Neutrophil (primary cell): ENCODE data around the gene DENND1C.

Experiments
- H3K27ac ChIP-seq: fragments of 200-600 bp; sonication (generic); 2 replicates; pipeline ENCODE4 v1.5.1; 2016; ENCODE audit warnings: mild to moderate bottlenecking, moderate library complexity
- H3K27me3 ChIP-seq: fragments of 200-600 bp; sonication (generic); 2 replicates; pipeline ENCODE4 v1.6.0; 2016; ENCODE audit warnings: mild to moderate bottlenecking
- H3K36me3 ChIP-seq: fragments of 200-600 bp; sonication (generic); 2 replicates; pipeline ENCODE4 v1.5.1; 2017
- H3K4me1 ChIP-seq, 2 experiments: fragments of 200-600 bp in 1 of 2; sonication (generic) in 1 of 2; 1 replicate in 1 of 2; 2 replicates in 1 of 2; pipeline versions ENCODE4 v1.5.1 to v1.6.1; 2013 to 2016; ENCODE audit warnings: low read depth in 1 of 2, low read length in 1 of 2, mild to moderate bottlenecking in 1 of 2, moderate library complexity in 1 of 2; ENCODE audit not compliant: control insufficient read depth in 1 of 2, insufficient read depth in 1 of 2
- H3K4me3 ChIP-seq, 2 experiments: fragments of 200-600 bp in 1 of 2; sonication (generic) in 1 of 2; 1 replicate in 1 of 2; 2 replicates in 1 of 2; pipeline ENCODE4 v1.5.1; 2013 to 2016; ENCODE audit warnings: low read depth in 1 of 2, low read length in 1 of 2, mild to moderate bottlenecking in 1 of 2, moderate library complexity in 1 of 2
- H3K9me3 ChIP-seq: fragments of 200-600 bp; sonication (generic); 2 replicates; pipeline ENCODE4 v1.5.1; 2016
- TF ChIP-seq, protein P1 (sequence below): fragments of 200-600 bp; sonication (generic); IDR thresholded peaks from 2 replicates; pipeline ENCODE4 v1.5.1; 2016; ENCODE audit warnings: antibody characterized with exemption

Gene DENND1C

GRCh38 chr19:6450166-6450565 lies 31.4 kb downstream of the DENND1C start:
- TF ChIP-seq, protein P1, sequence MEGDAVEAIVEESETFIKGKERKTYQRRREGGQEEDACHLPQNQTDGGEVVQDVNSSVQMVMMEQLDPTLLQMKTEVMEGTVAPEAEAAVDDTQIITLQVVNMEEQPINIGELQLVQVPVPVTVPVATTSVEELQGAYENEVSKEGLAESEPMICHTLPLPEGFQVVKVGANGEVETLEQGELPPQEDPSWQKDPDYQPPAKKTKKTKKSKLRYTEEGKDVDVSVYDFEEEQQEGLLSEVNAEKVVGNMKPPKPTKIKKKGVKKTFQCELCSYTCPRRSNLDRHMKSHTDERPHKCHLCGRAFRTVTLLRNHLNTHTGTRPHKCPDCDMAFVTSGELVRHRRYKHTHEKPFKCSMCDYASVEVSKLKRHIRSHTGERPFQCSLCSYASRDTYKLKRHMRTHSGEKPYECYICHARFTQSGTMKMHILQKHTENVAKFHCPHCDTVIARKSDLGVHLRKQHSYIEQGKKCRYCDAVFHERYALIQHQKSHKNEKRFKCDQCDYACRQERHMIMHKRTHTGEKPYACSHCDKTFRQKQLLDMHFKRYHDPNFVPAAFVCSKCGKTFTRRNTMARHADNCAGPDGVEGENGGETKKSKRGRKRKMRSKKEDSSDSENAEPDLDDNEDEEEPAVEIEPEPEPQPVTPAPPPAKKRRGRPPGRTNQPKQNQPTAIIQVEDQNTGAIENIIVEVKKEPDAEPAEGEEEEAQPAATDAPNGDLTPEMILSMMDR: no peak
- H3K9me3 ChIP-seq: no peaks in the 10 kb centered on the region
- no peak overlapping the region for H3K4me3 ChIP-seq
- no peaks in the 10 kb centered on the region for H3K4me1 ChIP-seq
- no peaks in the 10 kb centered on the region for H3K36me3 ChIP-seq
- H3K27me3 ChIP-seq: no peaks in the 10 kb centered on the region
- no peak overlapping the region for H3K27ac ChIP-seq

DNA sequence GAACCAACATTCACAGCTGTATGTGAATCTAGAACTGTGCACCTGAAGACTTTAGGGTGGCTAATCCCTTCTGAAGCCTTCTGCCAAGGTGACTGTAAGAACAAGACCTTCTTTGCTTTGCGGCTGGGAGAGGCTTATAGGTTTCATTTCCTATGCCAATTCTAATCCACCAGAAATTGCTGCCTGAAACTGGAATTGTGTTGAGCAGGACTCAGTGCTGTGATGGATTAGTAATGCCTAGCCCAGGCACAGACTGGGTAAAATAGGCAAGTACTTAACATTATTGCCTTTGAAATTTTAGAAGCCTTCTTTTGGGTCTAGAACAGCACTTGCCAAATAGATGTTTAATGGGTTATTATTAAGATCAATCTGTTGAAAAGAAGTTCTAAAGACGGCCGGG lies 33.5 kb downstream of the DENND1C start:
- no peaks in the 10 kb centered on the region for H3K36me3 ChIP-seq
- no peaks in the 10 kb centered on the region for H3K9me3 ChIP-seq

DNA sequence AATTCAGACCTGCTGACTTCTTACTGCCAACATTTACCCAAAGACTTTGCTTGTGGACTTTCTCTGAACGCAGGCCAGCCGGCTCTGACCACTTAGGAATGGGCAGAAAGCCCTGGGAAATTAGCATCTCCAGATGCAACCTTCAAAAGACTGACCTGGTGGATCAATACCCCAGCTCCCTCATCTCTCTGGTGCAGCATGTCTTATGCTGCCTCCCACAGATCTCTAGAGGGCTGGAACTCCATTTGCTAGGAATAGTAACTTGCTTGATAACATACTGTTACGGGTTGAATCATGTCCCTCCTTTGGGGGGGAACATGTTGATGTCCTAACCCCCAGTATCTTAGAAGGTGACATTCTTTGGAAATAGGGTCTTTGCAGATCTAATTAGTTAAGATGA lies 35.1 kb downstream of the DENND1C start:
- no peak overlapping the region for H3K27ac ChIP-seq
- no peaks in the 10 kb centered on the region for H3K27me3 ChIP-seq
- H3K4me1 ChIP-seq: no peaks in the 10 kb centered on the region
- H3K9me3 ChIP-seq: no peaks in the 10 kb centered on the region
- no peaks in the 10 kb centered on the region for H3K36me3 ChIP-seq
- H3K4me3 ChIP-seq: no peak overlapping the region
- TF ChIP-seq, protein P1: no peak

More for the DNA sequence above, 33.5 kb downstream of the DENND1C start:
- no peak overlapping the region for H3K4me3 ChIP-seq
- TF ChIP-seq, protein P1: no peak
- H3K27ac ChIP-seq: no peak overlapping the region
- no peaks in the 10 kb centered on the region for H3K27me3 ChIP-seq
- no peaks in the 10 kb centered on the region for H3K4me1 ChIP-seq

DNA sequence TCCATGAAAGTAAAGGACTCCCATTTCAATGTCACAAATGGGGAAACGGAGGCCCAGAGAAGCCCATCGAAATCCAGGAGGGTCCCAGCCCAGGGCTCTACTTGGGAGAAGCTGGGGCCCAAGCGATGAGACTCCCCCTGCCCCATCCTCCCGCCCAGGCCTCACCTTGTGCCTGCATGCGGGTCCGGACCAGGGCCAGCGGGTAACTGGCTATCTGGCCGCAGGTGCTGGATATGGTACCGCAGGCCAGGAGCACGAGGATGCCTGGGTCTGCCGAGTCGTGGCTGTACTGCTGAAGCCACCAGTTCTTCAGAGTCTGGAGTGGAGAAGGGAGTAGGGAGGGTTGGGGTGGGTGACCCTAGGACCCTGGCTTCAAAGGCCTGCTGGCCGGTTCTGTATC lies 37.6 kb downstream of the DENND1C start:
- Histone ChIP-seq H3K4me3 (no peak overlapping the region), H3K27ac (no peak overlapping the region), H3K4me1 (no peaks in the 10 kb centered on the region), H3K36me3 (no peaks in the 10 kb centered on the region), H3K9me3 (no peaks in the 10 kb centered on the region), H3K27me3 (no peaks in the 10 kb centered on the region)
- TF ChIP-seq, protein P1: no peak

DNA sequence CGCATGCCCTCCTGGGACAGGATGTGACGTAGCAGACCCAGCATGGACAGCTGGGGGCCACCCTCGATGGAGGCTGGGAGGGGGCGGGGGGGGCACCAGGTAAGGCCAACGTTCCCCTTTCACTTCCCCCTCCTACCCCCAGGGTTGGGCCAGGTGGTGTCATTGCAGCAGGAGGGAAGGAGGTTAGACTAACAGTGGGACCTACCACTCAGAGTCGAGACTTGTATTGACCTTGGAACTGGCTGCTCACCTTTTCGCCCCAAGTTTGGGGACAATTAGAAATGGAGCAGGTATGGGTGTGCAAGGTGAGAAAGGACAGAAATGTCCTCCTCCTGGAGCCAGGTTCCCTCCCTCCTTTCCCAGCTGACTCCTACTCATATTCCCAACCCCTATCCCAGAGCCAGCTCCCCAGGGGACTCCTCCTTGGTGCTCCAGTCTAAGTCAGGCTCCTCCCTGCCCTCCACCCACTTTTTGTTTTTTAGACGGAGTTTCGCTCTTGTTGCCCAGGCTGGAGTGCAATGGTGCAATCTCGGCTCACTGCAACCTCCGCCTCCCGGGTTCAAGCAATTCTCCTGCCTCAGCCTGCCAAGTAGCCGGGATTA lies 39.4 kb downstream of the DENND1C start:
- no peaks in the 10 kb centered on the region for H3K9me3 ChIP-seq
- TF ChIP-seq, protein P1: no peak
- no peaks in the 10 kb centered on the region for H3K36me3 ChIP-seq
- H3K4me3 ChIP-seq: no peak overlapping the region
- H3K27me3 ChIP-seq: peaks cover 6% of the 10 kb centered on the region
- H3K27ac ChIP-seq: no peak overlapping the region
- no peaks in the 10 kb centered on the region for H3K4me1 ChIP-seq
